Activated naive CD8-positive, alpha-beta T cell (primary cell): ENCODE measurements around the gene ARSA.

ENCODE experiments used
- H3K27ac Mint-ChIP-seq: one replicate; pipeline ENCODE4 v1.8.0; 2021; ENCODE audit warnings: mixed read lengths
- H3K27me3 Mint-ChIP-seq: one replicate; pipeline ENCODE4 v1.8.0; 2021; ENCODE audit warnings: mixed read lengths
- H3K36me3 Mint-ChIP-seq: one replicate; pipeline ENCODE4 v1.8.0; 2021; ENCODE audit warnings: mixed read lengths
- H3K4me1 Mint-ChIP-seq: one replicate; pipeline ENCODE4 v1.8.0; 2021; ENCODE audit warnings: low read depth, mixed read lengths
- H3K4me3 Mint-ChIP-seq: one replicate; pipeline ENCODE4 v1.8.0; 2021; ENCODE audit warnings: mild to moderate bottlenecking, mixed read lengths
- H3K9me3 Mint-ChIP-seq: one replicate; pipeline ENCODE4 v1.8.0; 2021; ENCODE audit warnings: low read depth, mixed read lengths

Gene ARSA

DNA sequence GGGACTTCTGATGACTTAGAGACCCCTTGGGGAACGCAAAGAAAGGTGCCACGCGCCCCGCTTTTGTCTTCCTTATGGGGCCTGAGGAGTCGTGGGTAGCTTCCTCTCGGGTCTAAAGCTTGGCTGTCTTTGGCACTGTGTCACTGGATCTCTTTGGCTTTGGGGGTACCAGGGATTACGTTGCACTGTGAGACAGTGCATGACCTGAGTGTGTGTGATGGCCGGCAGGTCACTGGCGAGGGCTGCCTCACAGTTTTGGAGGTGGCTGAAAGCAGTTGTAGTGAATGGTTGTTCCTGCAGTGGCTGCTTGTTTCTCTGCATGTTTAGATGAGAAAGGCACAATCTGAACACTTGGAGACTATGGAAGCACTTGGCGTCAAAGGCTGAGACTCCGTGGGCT, 5.8 kb upstream of the ARSA start:
- Mint-ChIP-seq H3K36me3 (no peaks in the 10 kb centered on the region), H3K27me3 (no peaks in the 10 kb centered on the region), H3K4me3 (no peak overlapping the region), H3K9me3 (no peaks in the 10 kb centered on the region), H3K4me1 (peaks cover 10% of the 10 kb centered on the region), H3K27ac (no peak overlapping the region)

DNA sequence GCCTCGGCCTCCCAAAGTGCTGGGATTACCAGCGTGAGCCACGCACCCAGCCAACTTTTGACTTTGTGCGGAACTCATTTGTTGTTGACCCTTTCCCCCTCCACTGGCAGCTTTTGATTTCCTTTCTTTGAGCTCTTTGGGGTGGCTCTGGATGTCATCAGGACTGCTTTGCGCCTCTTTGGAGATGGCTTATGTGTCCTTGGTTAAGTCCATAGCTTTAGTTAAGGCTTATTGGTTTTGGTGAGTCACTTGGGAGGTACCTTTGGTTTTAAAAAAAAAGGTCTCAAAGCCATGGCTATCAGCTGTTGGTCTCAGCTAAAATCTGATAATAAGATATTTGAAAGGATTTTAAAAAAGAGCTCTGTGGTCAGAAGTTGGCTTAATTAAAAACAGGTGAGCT, 5.1 kb upstream of the ARSA start:
- Mint-ChIP-seq H3K27ac (no peak overlapping the region), H3K4me3 (no peak overlapping the region), H3K4me1 (peaks cover 15% of the 10 kb centered on the region), H3K9me3 (no peaks in the 10 kb centered on the region), H3K27me3 (no peaks in the 10 kb centered on the region), H3K36me3 (no peaks in the 10 kb centered on the region)

DNA sequence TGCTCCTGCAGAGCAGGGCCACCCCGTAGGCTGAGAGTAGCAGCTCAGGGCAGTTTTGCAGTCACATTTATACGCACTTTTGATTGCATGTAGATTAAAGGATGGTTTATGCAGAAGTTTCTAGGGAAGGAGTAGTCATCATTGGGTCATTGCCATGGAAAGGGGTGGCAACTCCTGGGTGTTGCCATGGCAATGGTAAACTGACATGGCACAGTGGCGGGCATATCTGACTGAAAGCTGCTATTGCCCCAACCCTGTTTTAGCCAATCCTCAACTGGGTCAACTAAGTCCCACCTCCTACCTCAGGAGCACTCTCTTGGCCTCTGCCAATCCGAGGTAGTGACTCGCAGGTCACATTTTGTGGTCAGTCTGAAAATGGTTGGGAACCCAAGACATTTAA, 2.4 kb upstream of the ARSA start:
- Mint-ChIP-seq H3K27ac (no peak overlapping the region), H3K4me3 (no peak overlapping the region), H3K36me3 (no peaks in the 10 kb centered on the region), H3K9me3 (no peaks in the 10 kb centered on the region), H3K4me1 (peaks cover 19% of the 10 kb centered on the region), H3K27me3 (no peaks in the 10 kb centered on the region)

DNA sequence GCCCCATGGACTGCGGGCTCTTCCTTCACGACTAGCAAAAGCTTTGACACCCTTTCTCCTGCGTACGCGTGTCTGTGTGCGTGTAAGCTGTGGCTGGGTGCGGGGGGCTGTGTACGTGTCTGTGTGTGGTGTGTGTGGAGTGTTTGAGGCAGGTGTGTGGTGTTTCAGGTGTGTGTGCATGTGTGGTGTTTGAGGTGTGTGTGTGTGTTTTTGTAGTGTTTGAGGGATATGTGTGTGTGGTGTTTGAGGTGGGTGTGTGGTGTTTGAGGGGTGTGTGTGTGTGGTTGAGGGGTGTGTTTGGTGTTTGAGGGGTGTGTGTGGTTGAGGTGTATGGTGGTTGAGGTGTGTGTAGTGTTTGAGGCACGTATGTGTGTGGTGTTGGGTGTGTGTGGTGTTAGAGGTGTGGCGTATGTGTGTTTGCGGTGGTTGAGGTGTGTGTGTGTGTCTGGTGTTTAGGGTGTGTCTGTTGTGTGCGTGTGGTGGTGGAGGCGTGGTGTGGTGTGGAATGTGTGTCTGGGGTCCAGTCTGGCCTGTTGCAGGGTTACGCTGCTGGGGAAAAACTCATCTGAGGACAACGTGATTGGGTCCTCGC, 687 bp upstream of the ARSA start:
- H3K4me1 Mint-ChIP-seq, result peaks cover 19% of the 10 kb centered on the region
- no peaks in the 10 kb centered on the region for H3K9me3 Mint-ChIP-seq
- no peaks in the 10 kb centered on the region for H3K36me3 Mint-ChIP-seq
- no peaks in the 10 kb centered on the region for H3K27me3 Mint-ChIP-seq
- H3K27ac Mint-ChIP-seq, result peak overlapping the region; percentile 93
- peak overlapping the region; percentile 97 for H3K4me3 Mint-ChIP-seq

DNA sequence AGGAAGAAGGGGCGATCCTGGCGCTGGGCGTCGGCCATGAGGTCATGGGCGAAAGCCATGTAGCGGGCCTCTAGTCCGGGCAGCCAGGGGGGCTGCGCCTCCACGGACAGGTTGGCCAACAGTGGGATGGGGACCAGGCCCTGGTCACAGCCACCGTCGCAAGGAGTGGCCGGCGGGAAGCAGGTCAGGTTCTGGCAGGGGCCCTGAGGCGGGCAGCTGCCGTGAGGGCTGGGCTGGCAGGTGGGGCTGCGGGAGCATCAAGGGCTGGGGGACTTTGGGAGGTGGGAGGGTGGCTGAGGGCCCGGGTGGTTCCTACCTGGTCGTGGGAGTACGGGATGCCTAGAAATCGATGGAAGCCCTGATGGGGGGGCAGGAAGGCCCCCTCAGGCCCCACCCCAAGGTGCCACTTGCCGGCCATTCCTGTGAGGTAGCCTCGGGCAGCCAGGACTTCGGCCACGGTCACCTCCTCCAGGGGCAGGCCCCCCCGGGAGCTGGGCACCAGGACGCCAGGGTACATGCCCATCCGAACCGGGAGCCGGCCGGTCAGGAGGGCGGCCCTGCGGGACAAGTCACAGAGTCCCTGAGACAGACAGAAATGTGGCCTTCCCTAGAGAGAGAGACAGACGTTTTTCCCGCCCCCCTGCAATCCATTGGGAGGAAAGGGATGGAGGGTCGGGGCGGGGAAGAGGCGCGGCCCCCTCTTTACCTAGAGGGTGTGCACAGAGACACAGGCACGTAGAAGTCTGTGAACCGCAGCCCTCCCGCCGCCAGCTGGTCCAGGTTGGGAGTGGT, 906 bp downstream of the ARSA start:
- Mint-ChIP-seq H3K27ac (peak overlapping the region; percentile 34), H3K9me3 (no peaks in the 10 kb centered on the region), H3K4me1 (peaks cover 29% of the 10 kb centered on the region), H3K4me3 (peak overlapping the region; percentile 85), H3K27me3 (no peaks in the 10 kb centered on the region), H3K36me3 (no peaks in the 10 kb centered on the region)

DNA sequence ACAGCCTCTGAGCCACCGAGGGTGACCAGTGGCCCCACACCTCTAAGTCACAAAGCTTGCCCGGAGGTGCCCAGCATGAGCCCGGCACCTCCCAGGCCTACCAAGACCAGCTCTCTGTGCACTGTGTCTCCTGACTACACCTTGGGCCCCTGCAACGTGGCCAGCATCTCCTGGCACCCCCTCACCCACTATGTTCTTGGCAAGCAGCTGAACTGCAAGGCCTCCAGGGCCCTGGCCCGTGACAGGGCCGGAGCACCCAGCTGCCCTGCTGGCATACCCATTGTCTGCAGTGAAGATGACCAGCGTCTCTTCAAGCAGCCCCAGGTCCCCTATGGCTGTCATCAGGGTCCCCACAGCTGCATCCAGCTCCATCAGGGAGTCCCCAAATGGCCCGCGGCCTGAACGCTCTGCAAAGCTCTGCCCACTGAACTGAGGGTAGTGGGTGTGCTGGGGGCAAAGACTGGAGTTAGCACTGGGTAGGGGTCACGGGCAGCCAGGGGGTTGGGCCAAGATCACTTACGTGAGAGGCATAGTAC, 1.6 kb downstream of the ARSA start:
- no peaks in the 10 kb centered on the region for H3K9me3 Mint-ChIP-seq
- peaks cover 36% of the 10 kb centered on the region for H3K4me1 Mint-ChIP-seq
- H3K36me3 Mint-ChIP-seq, result no peaks in the 10 kb centered on the region
- H3K27ac Mint-ChIP-seq, result peak overlapping the region; percentile 34
- H3K4me3 Mint-ChIP-seq, result peak overlapping the region; percentile 79
- no peaks in the 10 kb centered on the region for H3K27me3 Mint-ChIP-seq

DNA sequence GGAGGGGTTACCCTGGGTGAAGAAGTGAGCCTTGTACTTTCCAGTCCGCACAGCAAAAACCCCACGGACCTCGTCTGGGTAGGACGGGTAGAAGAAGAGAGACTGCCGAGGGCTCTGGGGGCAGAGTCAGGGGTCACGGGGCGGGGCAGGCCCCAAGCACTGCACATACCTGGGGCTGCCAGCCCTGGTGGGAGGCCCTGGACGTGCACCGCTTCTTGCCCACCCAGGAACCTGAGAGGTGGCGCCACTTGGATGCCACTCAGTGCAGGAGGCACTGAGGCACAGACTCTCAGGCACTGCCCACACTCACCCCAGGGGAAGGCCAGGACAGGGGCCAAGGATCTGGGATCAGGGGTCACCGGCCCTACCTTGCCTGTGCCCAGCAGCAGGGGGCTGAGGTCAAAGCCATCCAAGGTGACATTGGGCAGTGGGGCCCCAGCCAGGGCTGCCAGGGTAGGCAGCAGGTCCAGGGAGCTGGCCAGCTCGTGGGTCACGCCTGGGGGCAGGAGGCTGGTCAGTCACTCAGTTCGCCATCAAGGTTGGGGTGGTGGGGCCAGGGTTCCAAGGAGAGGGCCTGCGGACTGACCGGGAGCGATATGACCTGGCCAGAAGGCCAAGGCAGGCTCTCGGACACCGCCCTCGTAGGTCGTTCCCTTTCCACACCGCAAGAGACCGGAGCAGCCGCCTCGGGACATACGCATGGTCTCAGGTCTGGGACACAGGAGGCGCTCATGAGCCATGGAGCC, 2.2 kb downstream of the ARSA start:
- H3K27ac Mint-ChIP-seq, result no peak overlapping the region
- H3K9me3 Mint-ChIP-seq, result no peaks in the 10 kb centered on the region
- no peaks in the 10 kb centered on the region for H3K27me3 Mint-ChIP-seq
- H3K36me3 Mint-ChIP-seq, result no peaks in the 10 kb centered on the region
- no peak overlapping the region for H3K4me3 Mint-ChIP-seq
- peaks cover 42% of the 10 kb centered on the region for H3K4me1 Mint-ChIP-seq

DNA sequence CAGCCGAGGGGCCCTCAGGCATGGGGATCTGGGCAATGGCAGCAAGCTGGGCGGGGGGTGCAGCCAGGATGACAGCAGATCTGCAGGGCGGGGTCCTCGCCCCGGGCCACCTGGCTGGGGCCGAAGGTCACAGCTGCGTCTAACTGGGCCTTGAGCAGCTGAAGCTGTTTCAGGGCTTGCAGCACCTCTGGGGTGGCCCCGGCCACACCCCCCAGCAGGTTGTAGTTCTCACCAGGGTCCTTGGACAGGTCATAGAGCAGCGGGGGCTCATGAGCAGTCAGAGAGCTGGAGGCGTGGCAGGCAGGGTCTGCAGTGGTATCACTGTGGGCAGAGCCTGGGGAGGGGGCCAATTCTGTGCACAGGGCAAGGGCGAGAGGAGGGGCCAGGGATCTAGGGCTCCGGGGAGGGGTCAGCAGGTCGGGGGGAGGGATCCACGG, 2.8 kb downstream of the ARSA start:
- H3K27me3 Mint-ChIP-seq, result no peaks in the 10 kb centered on the region
- peaks cover 46% of the 10 kb centered on the region for H3K4me1 Mint-ChIP-seq
- no peak overlapping the region for H3K4me3 Mint-ChIP-seq

GRCh38 chr22:50624347-50625130, 3.4 kb downstream of the ARSA start:
- H3K4me3 Mint-ChIP-seq, result no peak overlapping the region
- no peak overlapping the region for H3K27ac Mint-ChIP-seq
- H3K4me1 Mint-ChIP-seq, result peaks cover 47% of the 10 kb centered on the region

More for the DNA sequence above, 2.8 kb downstream of the ARSA start:
- Mint-ChIP-seq H3K36me3 (no peaks in the 10 kb centered on the region), H3K27ac (no peak overlapping the region), H3K9me3 (no peaks in the 10 kb centered on the region)

DNA sequence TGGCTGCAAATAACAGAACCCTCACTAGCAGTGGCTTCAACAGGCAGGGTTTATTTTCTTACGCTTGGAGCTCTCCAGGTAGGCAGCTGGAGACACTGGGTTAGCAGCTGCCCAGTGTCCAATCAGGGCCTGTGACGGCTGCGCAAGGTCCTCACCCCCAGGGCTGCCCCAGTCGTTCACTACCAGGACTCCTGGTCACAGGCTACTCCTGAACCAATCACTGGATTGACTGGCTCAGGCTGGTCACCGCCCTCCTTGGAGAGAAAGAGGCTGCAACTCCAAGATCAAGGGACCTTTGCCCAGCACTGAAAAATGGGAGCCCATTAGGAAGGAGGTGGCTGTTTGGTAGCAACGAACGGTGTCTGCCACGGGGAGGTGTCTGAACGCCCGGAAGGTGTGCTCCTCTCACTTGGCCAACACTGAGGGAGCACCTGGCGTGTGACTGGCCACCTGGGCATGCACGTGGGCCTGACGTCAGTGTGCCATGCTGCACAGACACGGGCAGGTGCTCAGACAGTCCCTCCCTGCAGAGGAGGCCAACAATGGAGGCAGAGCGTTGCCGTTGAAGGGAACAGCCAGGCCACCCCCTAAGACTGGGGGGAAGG, 5.1 kb downstream of the ARSA start:
- H3K27ac Mint-ChIP-seq, result peak overlapping the region; percentile 93
- no peaks in the 10 kb centered on the region for H3K36me3 Mint-ChIP-seq
- peak overlapping the region; percentile 87 for H3K4me3 Mint-ChIP-seq
- no peaks in the 10 kb centered on the region for H3K9me3 Mint-ChIP-seq
- H3K27me3 Mint-ChIP-seq, result no peaks in the 10 kb centered on the region
- peaks cover 37% of the 10 kb centered on the region for H3K4me1 Mint-ChIP-seq

More at GRCh38 chr22:50624347-50625130, 3.4 kb downstream of the ARSA start:
- H3K36me3 Mint-ChIP-seq, result no peaks in the 10 kb centered on the region
- H3K27me3 Mint-ChIP-seq, result no peaks in the 10 kb centered on the region
- no peaks in the 10 kb centered on the region for H3K9me3 Mint-ChIP-seq

- peak overlapping the region; percentile 93 for H3K27ac Mint-ChIP-seq
- H3K4me3 Mint-ChIP-seq, result peak overlapping the region; percentile 87
- H3K4me1 Mint-ChIP-seq, result peaks cover 37% of the 10 kb centered on the region
- H3K36me3 Mint-ChIP-seq, result no peaks in the 10 kb centered on the region
- H3K27me3 Mint-ChIP-seq, result no peaks in the 10 kb centered on the region
- no peaks in the 10 kb centered on the region for H3K9me3 Mint-ChIP-seq
Observed at GRCh38 chr22:50621948-50622722, 5.8 kb downstream of the ARSA start.

- peak overlapping the region; percentile 93 for H3K27ac Mint-ChIP-seq
- peak overlapping the region; percentile 87 for H3K4me3 Mint-ChIP-seq
- peaks cover 35% of the 10 kb centered on the region for H3K4me1 Mint-ChIP-seq
- H3K27me3 Mint-ChIP-seq, result no peaks in the 10 kb centered on the region
- H3K36me3 Mint-ChIP-seq, result no peaks in the 10 kb centered on the region
- H3K9me3 Mint-ChIP-seq, result no peaks in the 10 kb centered on the region
Observed at GRCh38 chr22:50621356-50621880, 6.5 kb downstream of the ARSA start.

- H3K27ac Mint-ChIP-seq, result peak overlapping the region; percentile 93
- H3K27me3 Mint-ChIP-seq, result no peaks in the 10 kb centered on the region
- H3K4me3 Mint-ChIP-seq, result peak overlapping the region; percentile 87
Observed at GRCh38 chr22:50620593-50621355, 7.2 kb downstream of the ARSA start.

More at GRCh38 chr22:50620593-50621355, 7.2 kb downstream of the ARSA start:
- peaks cover 34% of the 10 kb centered on the region for H3K4me1 Mint-ChIP-seq
- H3K9me3 Mint-ChIP-seq, result no peaks in the 10 kb centered on the region
- H3K36me3 Mint-ChIP-seq, result no peaks in the 10 kb centered on the region
